Panc1 (cell line): ENCODE results near the gene H3-3A. TPM values are rescaled to one million over a fixed set of nuclear protein-coding genes. Genes with fewer than 3 reads are reported as not detected.
A peak's percentile ranks its signal among the peaks of the same experiment; 100 is the strongest.

Experiments used
- ATAC-seq: fragments of 200-7000 bp; cut with Tn5 transposase; 2 replicates; pipeline ENCODE4 v1.9.1; 2020; ENCODE audit warnings: mild to moderate bottlenecking, moderate library complexity
- Bru-seq: library from RNA; stranded (reverse); fragments of 400-500 nt; gene quantifications from one replicate; lab custom pipeline; 2021; lab: Mats Ljungman, UMichigan
- BruChase-seq, 2 experiments: library from RNA; stranded (reverse); fragments of 400-500 nt; gene quantifications; one replicate each; lab custom pipeline; 2021; lab: Mats Ljungman, UMichigan
- BruUV-seq: library from RNA; stranded (reverse); fragments of 400-500 nt; replicated peaks from 2 replicates; lab custom pipeline; 2021; lab: Mats Ljungman, UMichigan
- CTCF ChIA-PET: fragments of 300-600 bp; sonication (Branson Sonifier 250); formaldehyde crosslinking; loops from one replicate; lab custom pipeline; 2022; ENCODE audit warnings: antibody characterized with exemption; lab: Charles Lee
- POLR2A ChIA-PET: fragments of 300-600 bp; sonication (Branson Sonifier 250); formaldehyde crosslinking; loops from one replicate; lab custom pipeline; 2022; ENCODE audit warnings: antibody characterized with exemption; lab: Charles Lee
- DNase-seq: peaks from one replicate; pipeline ENCODE4 v3.0.0-alpha.2; 2010; ENCODE audit warnings: low read depth, low spot score
- H3K27ac ChIP-seq: 2 replicates; pipeline ENCODE4 v1.5.1; 2011; ENCODE audit warnings: mild to moderate bottlenecking, low read length, inconsistent platforms
- H3K27me3 ChIP-seq: fragments of 200-500 bp; sonication (Bioruptor generic); 2 replicates; pipeline ENCODE4 v1.6.0; 2014; ENCODE audit warnings: low read length, inconsistent platforms; ENCODE audit not compliant: control insufficient read depth, insufficient read depth
- H3K36me3 ChIP-seq: fragments of 200-500 bp; sonication (Bioruptor generic); 2 replicates; pipeline ENCODE4 v1.5.1; 2014; ENCODE audit warnings: inconsistent platforms, mild to moderate bottlenecking, low read length, moderate library complexity; ENCODE audit not compliant: control insufficient read depth, insufficient read depth
- H3K4me1 ChIP-seq: 2 replicates; pipeline ENCODE4 v1.5.1; 2011; ENCODE audit warnings: inconsistent platforms, mild to moderate bottlenecking, low read length, moderate library complexity; ENCODE audit not compliant: control insufficient read depth, insufficient read depth
- H3K4me3 ChIP-seq, 2 experiments: 2 replicates each; pipeline ENCODE4 v1.5.1; 2011 to 2012; ENCODE audit warnings: low read depth in 2 of 2, low read length in 2 of 2, mild to moderate bottlenecking in 2 of 2, inconsistent platforms in 1 of 2, moderate library complexity in 1 of 2
- H3K9me3 ChIP-seq: fragments of 200-500 bp; sonication (Bioruptor generic); 2 replicates; pipeline ENCODE4 v1.5.1; 2014; ENCODE audit warnings: low read depth, mild to moderate bottlenecking, inconsistent platforms, low read length, moderate library complexity; ENCODE audit not compliant: control insufficient read depth, insufficient read depth
- POLR2AphosphoS5 ChIP-seq: IDR thresholded peaks from 2 replicates; pipeline ENCODE4 v1.6.1; 2012; ENCODE audit warnings: mild to moderate bottlenecking, low read depth, low read length, moderate library complexity
- SIN3A ChIP-seq: IDR thresholded peaks from 2 replicates; pipeline ENCODE4 v1.6.1; 2012; ENCODE audit warnings: low read depth, mild to moderate bottlenecking, low read length, moderate library complexity, borderline replicate concordance; ENCODE audit not compliant: insufficient read depth
- TCF7L2 ChIP-seq: IDR thresholded peaks from 2 replicates; pipeline ENCODE4 v1.6.1; 2011; ENCODE audit warnings: mild to moderate bottlenecking, low read depth, low read length, inconsistent platforms
- in situ Hi-C: cut with HindIII; loops from 2 replicates; pipeline ENCODE4 v1.10.0; 2016; ENCODE audit warnings: low sequenced_read_pairs, low pct_unique_long_range_greater_than_20kb
- intact Hi-C: fragments of 100-400 bp; cut with micrococcal nuclease; formaldehyde crosslinking; loops from one replicate; pipeline ENCODE4 v1.10.0; 2022; ENCODE audit not compliant: unreplicated experiment
- long read RNA-seq: library from polyadenylated mRNA; unstranded; transcript quantifications from one replicate; pipeline ENCODE4 v2.0.0, GENCODE V29; 2021; ENCODE audit not compliant: unreplicated experiment
- polyA plus RNA-seq: library from polyadenylated mRNA; unstranded; fragments of >200 nt; gene quantifications from one replicate; pipeline ENCODE4 v1.2.1, GENCODE V29; 2012; ENCODE audit warnings: missing spikeins; ENCODE audit not compliant: insufficient read length
- total RNA-seq: library from RNA; stranded (reverse); gene quantifications from one replicate; pipeline ENCODE4 v1.2.1, GENCODE V29; 2021; ENCODE audit not compliant: unreplicated experiment
- TF ChIP-seq, protein P1 (sequence below), 2 experiments: IDR thresholded peaks; 2 replicates each; pipeline ENCODE4 v1.6.1; 2011 to 2012; ENCODE audit warnings: low read depth in 2 of 2, control low read depth in 1 of 2, low read length in 1 of 2, mild to moderate bottlenecking in 1 of 2, moderate library complexity in 1 of 2; ENCODE audit not compliant: insufficient read depth in 1 of 2
- TF ChIP-seq, protein P2 (sequence below): fragments of 450-650 bp; IDR thresholded peaks from 2 replicates; pipeline ENCODE4 v1.5.1; 2017; ENCODE audit warnings: mild to moderate bottlenecking

The H3-3A gene
- total RNA-seq (404 TPM), Bru-seq, nascent RNA (percentile 98 among the genes with signal in this experiment), BruChase-seq, experiment 1, labeled RNA remaining after a 2-hour chase (percentile 90 among the genes with signal in this experiment), BruChase-seq, experiment 2, labeled RNA remaining after a 6-hour chase (percentile 95 among the genes with signal in this experiment)
- 307 TPM for polyA plus RNA-seq
- long read RNA-seq, transcript H3F3A-201 (3 exons, 1,308 nt): minor isoform, 31 of 387 reads
- long read RNA-seq, transcript H3F3A-203 (4 exons, 1,088 nt): major isoform, 194 of 387 reads
- long read RNA-seq, partial matches to known transcripts: 88 of 387 reads
- long read RNA-seq, other reads (novel, unspliced or antisense): 74 of 387 reads

DNA sequence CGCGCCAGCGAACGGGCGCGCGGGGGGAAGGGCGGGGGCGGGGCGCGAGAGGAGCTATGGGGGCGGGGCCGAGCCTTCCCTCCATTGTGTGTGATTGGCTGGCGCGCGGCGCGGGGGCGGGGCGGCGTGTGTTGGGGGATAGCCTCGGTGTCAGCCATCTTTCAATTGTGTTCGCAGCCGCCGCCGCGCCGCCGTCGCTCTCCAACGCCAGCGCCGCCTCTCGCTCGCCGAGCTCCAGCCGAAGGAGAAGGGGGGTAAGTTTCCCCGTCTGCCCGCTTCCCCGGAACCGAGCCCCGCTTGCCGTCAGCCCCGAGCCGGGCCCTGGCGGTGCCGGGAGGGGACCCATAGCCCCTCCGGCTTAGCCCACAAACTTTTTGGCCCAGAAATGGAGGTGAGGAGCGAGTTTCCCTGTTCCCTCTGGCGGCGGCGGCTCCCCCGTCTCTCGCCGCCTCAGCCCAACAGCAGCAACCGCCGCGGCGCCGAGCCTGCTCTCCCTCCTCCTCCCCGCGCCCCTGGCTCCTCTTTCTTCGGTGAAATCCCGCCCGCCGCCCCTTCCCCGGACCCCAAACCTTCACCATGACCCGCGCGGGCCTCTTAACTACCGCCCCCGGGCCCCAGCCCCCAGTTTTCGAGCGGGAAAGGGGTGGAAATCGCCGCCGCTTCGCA is at the start of gene H3-3A:
Gene H3-3A, plus strand, starts transcription at position 159 of the 666 bp plus-strand sequence. CDS start 1,636 bp downstream, outside the sequence.
- ATAC-seq (peak; percentile 88), DNase-seq (no peak)
- CTCF ChIA-PET: interaction anchor here (0.6 to 0.8 kb wide), 3 partner anchors 56 to 711 kb away, joined by 3 to 6 read pairs (median 3); no protein-coding TSS in a partner anchor
- POLR2A ChIA-PET: interaction anchor here (0.6 to 1.5 kb wide), 12 partner anchors 9 to 623 kb away, joined by 3 to 16 read pairs (median 4); partner anchors contain the start of genes SDE2 and TMEM63A
- Histone ChIP-seq H3K9me3 (no peaks in the 10 kb centered on the region), H3K27ac (peak within 1 kb of the TSS; percentile 97), H3K27me3 (no peaks in the 10 kb centered on the region), H3K4me3 (peak within 1 kb of the TSS; percentile 97 to 99), H3K36me3 (peaks cover 33% of the 10 kb centered on the region), H3K4me1 (peaks cover 31% of the 10 kb centered on the region)
- in situ Hi-C loops: no loop called here
- no TSS peak for BruUV-seq
- intact Hi-C loops: loop anchor here (10.0 kb wide), 1 partner anchor 588 kb away; no protein-coding TSS in a partner anchor
- peak; percentile 95 for TF ChIP-seq POLR2AphosphoS5
- TF ChIP-seq, protein P1, sequence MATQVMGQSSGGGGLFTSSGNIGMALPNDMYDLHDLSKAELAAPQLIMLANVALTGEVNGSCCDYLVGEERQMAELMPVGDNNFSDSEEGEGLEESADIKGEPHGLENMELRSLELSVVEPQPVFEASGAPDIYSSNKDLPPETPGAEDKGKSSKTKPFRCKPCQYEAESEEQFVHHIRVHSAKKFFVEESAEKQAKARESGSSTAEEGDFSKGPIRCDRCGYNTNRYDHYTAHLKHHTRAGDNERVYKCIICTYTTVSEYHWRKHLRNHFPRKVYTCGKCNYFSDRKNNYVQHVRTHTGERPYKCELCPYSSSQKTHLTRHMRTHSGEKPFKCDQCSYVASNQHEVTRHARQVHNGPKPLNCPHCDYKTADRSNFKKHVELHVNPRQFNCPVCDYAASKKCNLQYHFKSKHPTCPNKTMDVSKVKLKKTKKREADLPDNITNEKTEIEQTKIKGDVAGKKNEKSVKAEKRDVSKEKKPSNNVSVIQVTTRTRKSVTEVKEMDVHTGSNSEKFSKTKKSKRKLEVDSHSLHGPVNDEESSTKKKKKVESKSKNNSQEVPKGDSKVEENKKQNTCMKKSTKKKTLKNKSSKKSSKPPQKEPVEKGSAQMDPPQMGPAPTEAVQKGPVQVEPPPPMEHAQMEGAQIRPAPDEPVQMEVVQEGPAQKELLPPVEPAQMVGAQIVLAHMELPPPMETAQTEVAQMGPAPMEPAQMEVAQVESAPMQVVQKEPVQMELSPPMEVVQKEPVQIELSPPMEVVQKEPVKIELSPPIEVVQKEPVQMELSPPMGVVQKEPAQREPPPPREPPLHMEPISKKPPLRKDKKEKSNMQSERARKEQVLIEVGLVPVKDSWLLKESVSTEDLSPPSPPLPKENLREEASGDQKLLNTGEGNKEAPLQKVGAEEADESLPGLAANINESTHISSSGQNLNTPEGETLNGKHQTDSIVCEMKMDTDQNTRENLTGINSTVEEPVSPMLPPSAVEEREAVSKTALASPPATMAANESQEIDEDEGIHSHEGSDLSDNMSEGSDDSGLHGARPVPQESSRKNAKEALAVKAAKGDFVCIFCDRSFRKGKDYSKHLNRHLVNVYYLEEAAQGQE (IDR thresholded peaks at IDR 0.05; ENCODE audit: insufficient read depth in 1 of 2, low read depth in 2 of 2, low read length in 1 of 2): no peak
- TF ChIP-seq, protein P2, sequence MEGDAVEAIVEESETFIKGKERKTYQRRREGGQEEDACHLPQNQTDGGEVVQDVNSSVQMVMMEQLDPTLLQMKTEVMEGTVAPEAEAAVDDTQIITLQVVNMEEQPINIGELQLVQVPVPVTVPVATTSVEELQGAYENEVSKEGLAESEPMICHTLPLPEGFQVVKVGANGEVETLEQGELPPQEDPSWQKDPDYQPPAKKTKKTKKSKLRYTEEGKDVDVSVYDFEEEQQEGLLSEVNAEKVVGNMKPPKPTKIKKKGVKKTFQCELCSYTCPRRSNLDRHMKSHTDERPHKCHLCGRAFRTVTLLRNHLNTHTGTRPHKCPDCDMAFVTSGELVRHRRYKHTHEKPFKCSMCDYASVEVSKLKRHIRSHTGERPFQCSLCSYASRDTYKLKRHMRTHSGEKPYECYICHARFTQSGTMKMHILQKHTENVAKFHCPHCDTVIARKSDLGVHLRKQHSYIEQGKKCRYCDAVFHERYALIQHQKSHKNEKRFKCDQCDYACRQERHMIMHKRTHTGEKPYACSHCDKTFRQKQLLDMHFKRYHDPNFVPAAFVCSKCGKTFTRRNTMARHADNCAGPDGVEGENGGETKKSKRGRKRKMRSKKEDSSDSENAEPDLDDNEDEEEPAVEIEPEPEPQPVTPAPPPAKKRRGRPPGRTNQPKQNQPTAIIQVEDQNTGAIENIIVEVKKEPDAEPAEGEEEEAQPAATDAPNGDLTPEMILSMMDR: no peak
- peak; percentile 91; the same call in 1 of the 2 replicates for TF ChIP-seq SIN3A
- no peak for TF ChIP-seq TCF7L2

DNA sequence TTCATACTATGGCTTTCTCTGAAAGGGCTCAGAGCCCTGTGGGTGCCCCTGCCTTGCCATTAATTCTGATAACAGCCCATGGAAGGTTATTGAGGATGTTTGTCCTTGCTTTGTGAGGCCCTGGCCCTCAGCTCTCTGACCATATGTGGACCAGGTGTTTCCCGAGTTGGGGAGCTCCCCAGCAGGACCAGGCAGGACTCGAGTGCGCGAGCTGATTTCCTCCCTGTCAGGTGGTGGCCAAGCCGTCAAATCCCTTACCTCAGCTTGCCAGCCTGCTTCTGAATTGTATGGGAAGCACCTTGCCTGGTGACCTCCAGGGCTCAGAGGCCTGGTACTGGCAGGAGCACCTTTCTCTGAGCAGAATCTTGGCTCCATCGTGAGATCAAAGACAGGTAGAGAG is 45.4 kb upstream of the H3-3A start:
- no peak for TF ChIP-seq POLR2AphosphoS5
- TF ChIP-seq, protein P2: no peak
- TF ChIP-seq SIN3A: no peak
- TF ChIP-seq, protein P1 (IDR thresholded peaks at IDR 0.05; ENCODE audit: insufficient read depth in 1 of 2, low read depth in 2 of 2, low read length in 1 of 2): no peak
- TF ChIP-seq TCF7L2: no peak
- ATAC-seq (no peak; the same call in 1 of the 2 replicates), DNase-seq (no peak)
- no peaks in the 10 kb centered on the region for H3K27me3 ChIP-seq
- no TSS peak for BruUV-seq
- no peaks in the 10 kb centered on the region for H3K36me3 ChIP-seq
- ChIA-PET POLR2A (no interaction called here), CTCF (no interaction called here)
- in situ Hi-C loops (no loop called here), intact Hi-C loops (no loop called here)
- H3K9me3 ChIP-seq: no peaks in the 10 kb centered on the region
- no peak overlapping the region for H3K4me3 ChIP-seq
- no peak overlapping the region for H3K27ac ChIP-seq
- no peaks in the 10 kb centered on the region for H3K4me1 ChIP-seq
